ENCODE data around the gene PJA2. TPM values are rescaled to one million over a fixed set of nuclear protein-coding genes. Genes with fewer than 3 reads are reported as not detected.

Gene PJA2
- total and polyA plus RNA-seq, 2 donors (not counting 1 experiment from before 2014, with no cell fraction given): 21.3 to 90.4 TPM

- Histone ChIP-seq H3K4me2 (replicated peaks; ENCODE audit: low read depth, low read length, poor library complexity, severe bottlenecking) (no peak overlapping the region), H3K36me3 (replicated peaks in 1 of 2; ENCODE audit: control extremely low read depth in 1 of 2, control insufficient read depth in 1 of 2, extremely low read depth in 1 of 2, insufficient read depth in 2 of 2, low read length in 1 of 2) (no peaks in the 10 kb centered on the region), H4K20me1 (ENCODE audit: control insufficient read depth, insufficient read depth, low read length, poor library complexity, severe bottlenecking) (no peaks in the 10 kb centered on the region), H3K27me3 (replicated peaks in 1 of 4; ENCODE audit: control extremely low read depth in 1 of 4, control insufficient read depth in 3 of 4, insufficient read depth in 4 of 4, low read length in 3 of 4) (no peaks in the 10 kb centered on the region), H2AFZ (ENCODE audit: insufficient read depth, low read depth, low read length, poor library complexity, severe bottlenecking) (no peak overlapping the region), H3K4me3 (ENCODE audit: control extremely low read depth in 1 of 5, extremely low read depth in 1 of 5, insufficient read depth in 1 of 5, low read depth in 2 of 5, low read length in 4 of 5) (no peak overlapping the region), H3K4me1 (ENCODE audit: control insufficient read depth in 2 of 2, insufficient read depth in 2 of 2, low read length in 2 of 2) (no peaks in the 10 kb centered on the region), H3K9ac (ENCODE audit: low read length) (no peak overlapping the region), H3K9me3 (ENCODE audit: control extremely low read depth in 1 of 3, control insufficient read depth in 2 of 3, insufficient read depth in 1 of 3, low read length in 2 of 3) (no peaks in the 10 kb centered on the region), H3K27ac (ENCODE audit: low read length in 2 of 2) (no peak overlapping the region), H3K79me2 (ENCODE audit: control insufficient read depth, insufficient read depth, low read length) (no peaks in the 10 kb centered on the region)
- Mint-ChIP-seq H3K9me3 (ENCODE audit: insufficient read depth) (no peaks in the 10 kb centered on the region), H3K27me3 (no peaks in the 10 kb centered on the region), H3K27ac (no peak overlapping the region), H3K4me3 (no peak overlapping the region), H3K4me1 (no peaks in the 10 kb centered on the region)
- ChIA-PET CTCF (no interaction called here), POLR2A (no interaction called here)
- no CpG with 5 or more reads among the region's 1 CpG for WGBS (ENCODE audit: insufficient coverage)
- DNase-seq (no peak), ATAC-seq (ENCODE audit: low read depth) (no peak)
- TF ChIP-seq EZH2 (IDR thresholded peaks at IDR 0.05; ENCODE audit: borderline replicate concordance, insufficient read depth, low read depth, low read length, poor library complexity, severe bottlenecking) (no peak), CTCF (IDR thresholded peaks at IDR 0.05) (peak; percentile 5)
- intact Hi-C loops (cut with micrococcal nuclease): no loop called here
These were observed 94.5 kb downstream of the PJA2 start for GRCh38 chr5:109315245-109315644.

- no peaks in the 10 kb centered on the region for H3K4me1 ChIP-seq (ENCODE audit: control insufficient read depth in 2 of 2, insufficient read depth in 2 of 2, low read length in 2 of 2)
- H3K4me1 Mint-ChIP-seq: no peaks in the 10 kb centered on the region
- H3K27me3 Mint-ChIP-seq: peaks cover 3% of the 10 kb centered on the region
- no peak overlapping the region for H2AFZ ChIP-seq (ENCODE audit: insufficient read depth, low read depth, low read length, poor library complexity, severe bottlenecking)
- no CpG with 5 or more reads among the region's 2 CpGs for WGBS (ENCODE audit: insufficient coverage)
- H3K79me2 ChIP-seq (ENCODE audit: control insufficient read depth, insufficient read depth, low read length): no peaks in the 10 kb centered on the region
- H3K36me3 ChIP-seq (replicated peaks in 1 of 2; ENCODE audit: control extremely low read depth in 1 of 2, control insufficient read depth in 1 of 2, extremely low read depth in 1 of 2, insufficient read depth in 2 of 2, low read length in 1 of 2): no peaks in the 10 kb centered on the region
- POLR2A ChIA-PET: no interaction called here
- DNase-seq (no peak), ATAC-seq (ENCODE audit: low read depth) (no peak)
- CTCF ChIA-PET: no interaction called here
- no peak for TF ChIP-seq EZH2 (IDR thresholded peaks at IDR 0.05; ENCODE audit: borderline replicate concordance, insufficient read depth, low read depth, low read length, poor library complexity, severe bottlenecking)
- TF ChIP-seq CTCF (IDR thresholded peaks at IDR 0.05): no peak
- H3K4me3 Mint-ChIP-seq: no peak overlapping the region
- H3K9me3 ChIP-seq (ENCODE audit: control extremely low read depth in 1 of 3, control insufficient read depth in 2 of 3, insufficient read depth in 1 of 3, low read length in 2 of 3): no peaks in the 10 kb centered on the region
- no peak overlapping the region for H3K9ac ChIP-seq (ENCODE audit: low read length)
- no peak overlapping the region for H3K27ac Mint-ChIP-seq
- no peak overlapping the region for H3K4me3 ChIP-seq (ENCODE audit: control extremely low read depth in 1 of 5, extremely low read depth in 1 of 5, insufficient read depth in 1 of 5, low read depth in 2 of 5, low read length in 4 of 5)
- no peaks in the 10 kb centered on the region for H4K20me1 ChIP-seq (ENCODE audit: control insufficient read depth, insufficient read depth, low read length, poor library complexity, severe bottlenecking)
- intact Hi-C loops (cut with micrococcal nuclease): no loop called here
- H3K27ac ChIP-seq (ENCODE audit: low read length in 2 of 2): no peak overlapping the region
- H3K27me3 ChIP-seq (replicated peaks in 1 of 4; ENCODE audit: control extremely low read depth in 1 of 4, control insufficient read depth in 3 of 4, insufficient read depth in 4 of 4, low read length in 3 of 4): no peaks in the 10 kb centered on the region
- H3K4me2 ChIP-seq (replicated peaks; ENCODE audit: low read depth, low read length, poor library complexity, severe bottlenecking): no peak overlapping the region
- no peaks in the 10 kb centered on the region for H3K9me3 Mint-ChIP-seq (ENCODE audit: insufficient read depth)
These were observed 96.6 kb downstream of the PJA2 start for GRCh38 chr5:109313127-109313526.
